GM12891 (cell line): ENCODE results near the gene DNAJA3.
"Not testable (repeated sequence)": the region's sequence is repeated elsewhere in the genome, so short reads cannot be mapped to it uniquely, and the experiment has no call there.

ENCODE experiments used
- DNase-seq: peaks from one replicate; pipeline ENCODE4 v3.0.0; 2011; ENCODE audit warnings: low spot score; ENCODE audit not compliant: insufficient read length
- FAIRE-seq: peaks from 2 replicates; lab custom pipeline; 2011; peaks lifted over from hg19 to GRCh38; lab: Jason Lieb, UNC
- PAX5 ChIP-seq: IDR thresholded peaks from 2 replicates; pipeline ENCODE4 v1.6.1; 2011; ENCODE audit warnings: low read length, moderate library complexity, mild to moderate bottlenecking; ENCODE audit not compliant: insufficient read depth, severe bottlenecking
- POLR2A ChIP-seq: IDR thresholded peaks from 2 replicates; pipeline ENCODE4 v1.6.1; 2011; ENCODE audit warnings: low read depth, low read length, control low read depth
- POLR2AphosphoS5 ChIP-seq: IDR thresholded peaks from 2 replicates; pipeline ENCODE4 v1.6.1; 2011; ENCODE audit warnings: low read depth, low read length, control low read depth
- POU2F2 ChIP-seq: IDR thresholded peaks from 2 replicates; pipeline ENCODE4 v1.6.1; 2011; ENCODE audit warnings: low read depth, mild to moderate bottlenecking, control low read depth, low read length, moderate library complexity
- SPI1 ChIP-seq: IDR thresholded peaks from 2 replicates; pipeline ENCODE4 v1.6.1; 2011; ENCODE audit warnings: low read depth, low read length, control low read depth
- TAF1 ChIP-seq: IDR thresholded peaks from 2 replicates; pipeline ENCODE4 v1.6.1; 2011; ENCODE audit warnings: low read depth, low read length, control low read depth

Gene DNAJA3

GRCh38 chr16:4386951-4387565, 38.6 kb upstream of the DNAJA3 start:
- FAIRE-seq (no peak), DNase-seq (no peak)
- TF ChIP-seq POLR2A (no peak), SPI1 (no peak), POLR2AphosphoS5 (no peak)

- TF ChIP-seq PAX5 (no peak), SPI1 (no peak)
- FAIRE-seq: no peak
- DNase-seq: no peak
These were observed 37.9 kb upstream of the DNAJA3 start for GRCh38 chr16:4387781-4388180.

- DNase-seq (no peak), FAIRE-seq (no peak)
- no peak for TF ChIP-seq TAF1
- TF ChIP-seq PAX5: no peak
- TF ChIP-seq POLR2AphosphoS5: no peak
- TF ChIP-seq POLR2A: no peak
- no peak for TF ChIP-seq POU2F2
- no peak for TF ChIP-seq SPI1
These were observed 37.2 kb upstream of the DNAJA3 start for GRCh38 chr16:4388271-4389021.

DNA sequence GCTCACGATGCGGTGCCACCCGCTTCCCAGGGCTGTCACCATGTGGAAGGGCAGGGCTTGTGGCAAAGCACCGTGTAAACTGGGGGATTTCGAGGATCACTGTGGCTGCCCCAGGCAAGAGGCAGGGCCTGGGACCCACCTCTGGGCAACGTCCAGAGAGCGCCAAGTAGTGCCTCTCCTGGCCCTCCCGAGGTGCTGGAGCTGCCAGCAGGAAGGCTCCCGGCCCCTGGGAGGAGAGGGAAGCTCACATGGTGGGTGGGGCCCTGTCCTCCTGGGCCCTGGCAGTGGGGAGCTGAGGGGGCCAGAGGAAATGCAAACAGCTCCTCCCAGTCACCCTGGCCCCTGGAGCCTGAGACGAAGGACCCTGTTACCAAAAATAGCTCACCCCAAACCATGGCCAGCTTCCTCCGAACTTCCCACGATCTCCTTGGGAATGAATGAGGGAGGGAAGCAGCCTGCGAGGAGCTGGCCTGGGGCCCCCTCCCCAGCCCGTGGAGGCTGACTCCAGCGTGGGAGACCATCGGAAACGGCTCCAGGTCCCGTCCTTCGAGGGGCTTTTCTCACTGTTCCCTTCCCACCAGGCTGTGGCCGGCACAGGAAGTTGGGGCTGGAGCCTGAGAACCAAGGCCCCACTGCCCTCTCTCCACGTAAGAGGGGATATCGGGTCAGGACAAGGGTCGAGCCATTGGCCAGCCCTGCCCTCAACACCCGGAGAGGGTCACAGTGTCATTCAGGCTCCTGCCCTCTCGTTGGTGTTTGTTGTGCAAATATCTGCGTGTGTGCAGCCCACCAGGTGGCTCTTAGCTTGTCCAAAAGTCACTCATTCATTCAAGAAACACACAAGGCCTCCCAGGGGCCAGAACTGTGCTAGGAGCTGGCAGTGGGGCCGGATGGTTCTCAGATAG, 36.4 kb upstream of the DNAJA3 start:
- DNase-seq: no peak
- TF ChIP-seq SPI1: no peak
- TF ChIP-seq POU2F2: no peak
- no peak; the same call in 1 of the 2 replicates for TF ChIP-seq POLR2AphosphoS5
- TF ChIP-seq PAX5: no peak
- no peak for TF ChIP-seq POLR2A
- TF ChIP-seq TAF1: no peak
- no peak for FAIRE-seq

- no peak for TF ChIP-seq TAF1
- TF ChIP-seq PAX5: no peak
- no peak for TF ChIP-seq POLR2AphosphoS5
- TF ChIP-seq POLR2A: no peak
- TF ChIP-seq POU2F2: no peak
- TF ChIP-seq SPI1: no peak
- DNase-seq (no peak), FAIRE-seq (no peak)
These were observed 35.1 kb upstream of the DNAJA3 start for GRCh38 chr16:4390266-4391260.

GRCh38 chr16:4391631-4392381, 33.9 kb upstream of the DNAJA3 start:
- DNase-seq (no peak), FAIRE-seq (no peak)
- TF ChIP-seq POLR2AphosphoS5: no peak
- TF ChIP-seq POU2F2: no peak
- TF ChIP-seq SPI1: no peak
- TF ChIP-seq TAF1: no peak
- no peak for TF ChIP-seq PAX5
- TF ChIP-seq POLR2A: no peak

- no peak for DNase-seq
- TF ChIP-seq POU2F2: no peak
- no peak for TF ChIP-seq TAF1
- FAIRE-seq: no peak
These were observed 33.1 kb upstream of the DNAJA3 start for GRCh38 chr16:4392382-4393239.

GRCh38 chr16:4393240-4393600, 32.4 kb upstream of the DNAJA3 start:
- DNase-seq (no peak), FAIRE-seq (no peak)
- TF ChIP-seq TAF1: no peak
- TF ChIP-seq PAX5: no peak
- TF ChIP-seq SPI1: no peak
- no peak for TF ChIP-seq POLR2A

- DNase-seq, FAIRE-seq: not testable (repeated sequence)
These were observed 31.8 kb upstream of the DNAJA3 start for GRCh38 chr16:4393850-4394249.
